ENCODE results near the gene HERPUD2.
"Not testable (repeated sequence)": the region's sequence is repeated elsewhere in the genome, so short reads cannot be mapped to it uniquely, and the experiment has no call there.

Gene HERPUD2

DNA sequence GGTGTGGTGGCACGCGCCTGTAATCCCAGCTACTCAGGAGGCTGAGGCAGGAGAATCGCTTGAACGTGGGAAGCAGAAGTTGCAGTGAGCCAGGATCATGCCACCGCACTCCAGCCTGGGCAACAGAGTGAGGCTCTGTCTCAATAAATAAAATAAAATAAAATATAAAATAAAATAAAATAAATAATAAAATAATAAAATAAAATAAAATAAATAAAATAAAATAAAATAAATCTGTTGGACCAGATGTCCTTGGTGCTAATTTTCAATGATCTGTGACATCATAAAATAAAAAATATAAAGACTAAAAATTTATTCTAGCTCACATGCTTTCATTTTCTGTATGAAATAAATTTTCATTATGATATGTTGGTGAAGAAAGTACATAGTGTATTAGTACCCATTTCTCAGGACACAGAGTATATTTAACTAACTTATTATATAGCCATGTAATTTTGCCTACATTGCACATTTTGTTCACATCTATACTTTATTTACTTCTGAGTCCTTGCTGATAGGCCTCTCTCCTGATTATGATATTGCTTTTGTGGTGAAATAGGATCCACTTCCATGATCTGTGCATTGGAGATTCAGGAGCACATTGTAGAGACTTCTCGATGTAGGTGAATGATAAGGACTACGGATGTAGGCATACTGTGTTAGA is 17.8 kb upstream of the HERPUD2 start:
- DNase-seq (ENCODE audit: low read depth), result no peak

DNA sequence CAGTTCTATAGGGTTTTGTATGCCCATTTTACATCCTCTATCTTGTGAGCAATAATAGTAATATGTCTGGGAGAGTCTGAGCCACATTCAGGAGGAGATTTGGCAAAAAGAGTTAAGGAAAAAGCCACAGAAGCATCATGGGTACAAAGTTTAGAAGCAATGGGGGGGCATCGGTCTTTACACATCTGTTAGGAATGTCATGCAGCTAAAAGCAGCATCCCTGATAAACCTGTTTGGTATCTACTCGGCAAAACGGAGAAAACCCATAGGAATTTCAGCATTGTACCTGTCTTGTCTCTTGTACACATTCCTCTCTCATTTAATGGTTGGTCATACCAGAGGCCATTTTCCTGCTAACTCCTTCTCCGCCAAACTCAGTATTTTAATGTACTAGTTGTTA is 12.5 kb upstream of the HERPUD2 start:
- DNase-seq (ENCODE audit: low read depth), result no peak

DNA sequence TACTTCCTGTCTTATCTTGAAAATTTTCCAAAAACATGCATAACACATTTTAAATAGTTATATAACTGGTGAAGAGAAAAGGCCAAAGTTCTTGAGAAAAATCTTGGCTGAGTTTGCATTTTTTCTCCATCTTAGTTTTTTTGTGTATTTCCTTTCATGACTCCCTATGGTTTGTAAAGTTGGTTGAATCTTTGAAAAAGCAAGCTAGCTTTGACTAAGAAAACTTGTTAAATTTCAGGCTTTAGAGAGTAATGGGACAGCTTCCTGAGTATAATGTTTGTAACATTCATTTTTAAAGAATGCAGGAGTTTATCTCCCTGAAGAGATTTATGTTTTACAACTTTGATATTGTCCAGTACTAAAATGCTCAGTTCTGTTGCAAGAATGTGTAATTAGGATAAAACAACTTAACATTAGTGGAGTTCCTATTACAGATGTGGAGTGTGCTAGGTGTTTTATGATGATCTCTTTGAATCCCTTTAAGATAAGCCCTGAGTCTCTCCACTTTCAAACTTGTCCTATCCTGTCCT is 11.1 kb upstream of the HERPUD2 start:
- no peak for DNase-seq (ENCODE audit: low read depth)

DNA sequence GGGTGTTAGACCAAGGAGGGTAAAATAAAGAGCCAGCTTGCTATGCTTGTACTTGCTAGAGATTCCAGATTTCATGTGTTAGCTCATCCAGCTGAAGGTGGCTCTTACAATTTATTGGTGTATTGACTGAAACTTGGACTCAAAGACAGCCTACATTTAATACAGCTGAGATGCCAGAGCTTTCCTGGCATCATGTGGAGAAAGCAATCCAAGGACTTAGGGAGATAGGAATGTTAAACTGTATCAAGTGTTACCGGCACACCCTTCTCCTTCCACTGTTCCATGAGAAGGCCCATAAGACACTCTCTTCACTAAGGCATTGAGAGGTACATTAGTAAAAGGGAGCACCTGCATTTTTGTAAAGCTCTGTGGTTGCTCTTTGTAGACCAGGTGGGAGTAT is 9.3 kb upstream of the HERPUD2 start:
- DNase-seq (ENCODE audit: low read depth), result no peak

DNA sequence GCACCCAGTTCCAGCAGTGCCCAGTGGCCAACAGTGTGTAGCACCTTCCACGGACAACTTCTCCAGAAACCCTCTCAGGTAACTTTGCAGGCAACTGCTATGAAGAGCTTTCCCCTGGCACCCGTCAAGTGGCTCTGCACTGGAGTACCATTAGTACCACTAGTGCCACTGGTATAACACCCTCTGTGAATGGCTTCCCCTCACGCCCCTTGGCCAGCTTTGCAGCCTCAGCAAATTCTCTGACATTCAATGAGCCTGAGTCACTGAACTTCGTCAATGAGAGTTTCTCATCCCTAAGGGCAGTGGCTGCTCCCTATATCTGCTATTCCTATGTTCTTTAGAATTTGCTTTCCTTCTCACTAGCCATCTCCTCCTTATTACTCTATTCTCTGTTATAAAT is 7.6 kb upstream of the HERPUD2 start:
- DNase-seq (ENCODE audit: low read depth), result no peak

DNA sequence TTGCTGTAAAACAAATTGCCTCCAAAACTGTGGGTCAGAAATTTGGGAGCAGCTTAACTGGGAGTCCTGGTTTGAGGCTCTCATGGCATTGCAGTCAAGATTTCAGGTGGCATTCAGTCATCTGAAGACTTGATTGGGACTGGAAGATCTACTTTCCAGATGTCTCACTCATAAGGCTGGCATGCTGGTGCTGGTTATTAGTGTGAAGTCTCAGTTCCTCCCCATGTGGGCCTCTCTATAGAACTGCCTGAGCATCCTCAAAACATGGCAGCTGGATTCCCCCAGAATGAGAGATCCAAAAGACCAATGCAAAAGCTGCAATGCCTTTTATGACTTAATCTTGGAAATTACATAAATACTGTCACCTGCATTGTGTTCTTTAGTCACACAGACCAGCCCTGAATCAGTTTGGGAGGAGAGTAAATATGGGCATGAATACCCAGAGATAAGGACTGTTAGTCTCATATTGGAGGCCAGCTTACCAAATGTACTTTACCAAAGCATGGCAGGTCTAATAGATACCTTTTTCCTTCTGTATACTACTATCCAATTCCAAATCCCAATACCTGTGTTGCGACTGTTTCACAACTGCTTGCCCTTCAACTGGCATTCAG is 6.5 kb upstream of the HERPUD2 start:
- no peak for DNase-seq (ENCODE audit: low read depth)

DNA sequence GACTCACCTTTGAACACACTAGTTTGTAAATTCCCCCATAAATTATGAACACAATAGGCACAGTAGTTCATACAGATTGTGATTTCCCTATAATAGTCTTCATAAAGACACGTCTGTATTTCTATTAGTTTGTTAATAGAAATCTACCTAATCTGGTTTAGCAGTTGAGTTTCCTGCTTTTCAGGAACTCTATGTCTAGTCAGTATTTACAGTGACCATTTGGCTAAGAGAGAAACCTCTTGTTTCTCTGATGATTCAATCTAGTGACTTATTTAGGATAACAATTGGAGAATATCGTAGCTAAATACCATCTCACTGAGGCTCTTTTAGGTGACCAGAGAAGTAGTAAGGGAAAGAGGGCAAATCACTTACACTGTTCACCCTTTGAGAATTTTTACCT is 5.9 kb upstream of the HERPUD2 start:
- DNase-seq (ENCODE audit: low read depth), result no peak

DNA sequence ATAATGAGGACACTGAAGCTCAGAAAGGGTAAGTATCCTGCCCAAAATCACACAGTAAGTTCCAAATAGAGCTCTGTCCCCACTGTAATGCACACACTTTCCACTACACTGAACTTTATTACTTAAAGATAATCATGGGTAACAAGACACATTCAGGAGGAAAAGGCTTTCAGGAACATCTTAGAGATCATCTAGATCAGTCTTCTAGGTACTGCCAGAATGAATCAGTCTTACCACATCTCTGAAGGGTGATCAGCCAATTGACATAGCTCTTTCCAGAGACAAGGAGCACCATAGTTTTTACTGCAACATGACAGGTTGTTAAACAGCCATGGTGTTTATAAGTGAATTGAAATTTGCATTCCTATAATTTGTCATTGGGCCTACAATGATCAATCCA is 5.4 kb upstream of the HERPUD2 start:
- DNase-seq (ENCODE audit: low read depth), result no peak

DNA sequence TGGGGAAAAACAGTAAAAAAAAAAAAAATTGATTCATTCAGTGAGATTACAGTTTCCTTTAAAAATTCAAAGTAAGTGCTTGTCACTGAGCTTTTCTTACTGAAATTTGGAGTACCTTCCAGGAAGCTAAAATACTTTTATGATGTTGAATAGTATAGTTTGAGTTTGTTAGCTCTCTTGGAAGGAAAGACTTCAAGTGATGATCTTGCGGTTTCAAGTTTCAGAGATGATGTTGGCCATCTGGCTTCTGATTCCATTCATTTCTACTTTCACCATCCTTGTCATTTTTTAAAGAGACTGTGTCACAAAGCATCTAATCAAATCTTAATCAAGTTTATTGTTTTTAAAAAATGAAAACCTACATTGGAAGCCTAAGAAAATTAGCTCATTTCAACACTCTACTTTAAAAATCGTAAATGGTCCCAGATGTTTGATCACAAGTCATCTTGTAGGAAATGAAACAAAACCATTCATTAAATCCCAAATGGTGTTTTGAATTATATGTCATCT is 4.9 kb upstream of the HERPUD2 start:
- no peak for DNase-seq (ENCODE audit: low read depth)

DNA sequence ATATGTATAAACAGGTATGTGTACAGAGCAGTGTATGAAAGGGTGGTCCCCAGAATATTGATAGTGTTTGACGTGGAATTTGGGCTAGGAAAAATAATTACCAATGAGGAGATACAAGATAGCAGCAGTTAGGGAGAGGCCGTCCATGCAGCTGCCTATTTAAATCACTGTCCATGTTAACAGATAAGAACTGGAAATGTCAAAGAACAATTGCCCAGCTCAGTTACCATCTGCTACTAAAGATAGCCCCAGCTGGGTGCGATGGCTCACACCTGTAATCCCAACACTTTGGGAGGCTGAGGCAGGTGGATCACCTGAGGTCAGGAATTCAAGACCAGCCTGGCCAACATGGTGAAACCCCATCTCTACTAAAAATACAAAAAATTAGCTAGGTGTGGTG is 3.4 kb upstream of the HERPUD2 start:
- not testable (repeated sequence) for DNase-seq (ENCODE audit: low read depth)

DNA sequence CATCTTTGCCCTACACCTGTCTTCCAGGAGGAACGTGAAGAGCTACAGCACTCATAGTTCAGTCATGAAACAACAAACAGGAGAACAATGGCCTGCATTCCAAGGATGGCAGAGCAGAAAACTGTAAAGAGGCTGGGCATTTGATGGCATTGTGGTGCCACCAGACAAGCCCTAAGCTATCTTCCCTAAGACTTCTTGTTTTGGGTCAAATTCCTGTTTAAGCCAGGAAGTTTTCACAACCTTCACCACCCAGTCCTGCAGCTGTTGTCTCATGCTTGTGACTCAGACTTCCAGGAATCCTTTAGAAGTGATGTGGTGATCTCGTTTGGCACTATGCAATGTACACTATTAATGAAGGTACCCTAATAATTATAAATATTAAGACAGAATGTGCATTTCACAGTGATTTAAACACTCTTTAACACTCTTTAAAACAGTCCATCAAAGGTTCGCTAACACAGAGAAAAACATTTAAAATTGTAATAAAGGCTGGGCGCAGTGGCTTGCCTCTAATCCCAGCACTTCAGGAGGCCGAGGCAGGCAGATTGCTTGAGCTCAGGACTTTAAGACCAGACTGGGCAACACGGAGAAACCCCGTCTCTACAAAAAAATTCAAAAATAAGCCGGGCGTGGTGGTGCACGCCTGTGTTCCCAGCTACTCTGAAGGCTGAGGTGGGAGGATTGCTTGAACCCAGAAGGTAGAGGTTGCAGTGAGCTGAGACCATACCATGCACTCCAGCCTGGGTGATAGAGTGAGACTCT is 2.7 kb upstream of the HERPUD2 start:
- DNase-seq (ENCODE audit: low read depth), result no peak

DNA sequence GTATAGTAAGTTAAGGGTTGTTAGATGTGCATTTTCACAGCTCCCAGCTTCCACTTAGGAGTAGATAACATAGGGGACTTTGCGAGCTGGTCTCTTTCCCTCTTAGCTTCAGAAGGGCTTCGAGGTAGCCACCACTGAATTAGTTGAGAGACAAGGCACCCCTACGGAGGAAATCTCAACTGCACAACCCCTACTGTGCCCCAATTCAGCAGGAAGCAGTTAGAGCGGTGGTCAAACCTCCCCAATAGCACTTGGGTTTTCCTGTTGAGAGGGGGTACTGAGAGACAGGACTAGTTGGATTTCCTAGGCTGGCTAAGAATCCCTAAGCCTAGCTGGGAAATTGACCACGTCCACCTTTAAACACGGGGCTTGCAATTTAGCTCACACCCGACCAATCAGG is 1.1 kb upstream of the HERPUD2 start:
- DNase-seq (ENCODE audit: low read depth), result no peak

DNA sequence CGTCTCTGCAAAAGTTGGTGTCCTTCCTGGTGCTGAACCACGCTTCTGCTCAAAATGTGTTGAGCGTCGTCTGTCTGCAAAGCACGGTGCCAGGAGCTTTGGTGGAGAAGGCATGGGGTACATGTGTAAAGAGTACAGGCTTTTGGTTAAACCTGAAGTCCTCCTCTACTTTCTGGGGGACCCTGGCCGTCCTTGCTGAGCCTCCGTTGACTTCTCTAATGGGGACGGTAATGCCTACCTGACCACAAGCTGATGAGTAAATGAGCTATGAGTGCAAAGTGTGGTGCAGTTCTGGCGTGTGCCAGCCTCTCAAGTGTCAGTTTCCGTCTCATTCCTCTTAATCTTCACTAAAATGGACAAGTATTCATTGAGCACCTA is 527 bp upstream of the HERPUD2 start:
- no peak for DNase-seq (ENCODE audit: low read depth)

DNA sequence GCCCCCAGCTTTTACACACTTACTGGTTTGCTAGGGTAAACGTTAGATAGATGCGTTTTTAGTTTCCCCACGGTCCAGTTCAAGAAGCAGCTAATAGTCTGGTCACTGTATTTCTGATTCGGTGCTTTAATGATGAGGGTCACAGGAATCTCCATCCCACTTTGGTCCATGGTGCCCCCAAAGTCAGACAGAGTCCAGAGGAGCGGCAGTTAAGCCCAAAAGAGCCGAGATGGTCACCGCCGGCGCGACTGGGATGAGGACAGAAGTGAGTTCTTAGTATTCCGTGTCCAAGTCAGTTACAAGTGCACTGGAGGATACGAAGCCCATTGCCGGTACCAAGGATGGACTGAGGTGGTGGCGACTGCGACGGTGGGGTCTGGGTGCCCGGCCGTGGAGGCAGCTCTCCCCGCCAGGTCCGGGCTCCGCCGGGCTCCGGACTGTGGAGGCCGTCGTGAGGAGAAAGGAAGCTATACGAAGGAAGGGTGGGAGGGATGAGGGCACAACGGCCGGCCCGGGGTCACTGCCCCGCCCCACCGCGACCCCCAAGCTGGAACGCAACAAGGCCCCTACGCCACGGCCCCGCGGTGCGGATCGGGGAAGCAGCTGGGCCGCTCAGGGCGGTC is 663 bp downstream of the HERPUD2 start:
- no peak for DNase-seq (ENCODE audit: low read depth)

DNA sequence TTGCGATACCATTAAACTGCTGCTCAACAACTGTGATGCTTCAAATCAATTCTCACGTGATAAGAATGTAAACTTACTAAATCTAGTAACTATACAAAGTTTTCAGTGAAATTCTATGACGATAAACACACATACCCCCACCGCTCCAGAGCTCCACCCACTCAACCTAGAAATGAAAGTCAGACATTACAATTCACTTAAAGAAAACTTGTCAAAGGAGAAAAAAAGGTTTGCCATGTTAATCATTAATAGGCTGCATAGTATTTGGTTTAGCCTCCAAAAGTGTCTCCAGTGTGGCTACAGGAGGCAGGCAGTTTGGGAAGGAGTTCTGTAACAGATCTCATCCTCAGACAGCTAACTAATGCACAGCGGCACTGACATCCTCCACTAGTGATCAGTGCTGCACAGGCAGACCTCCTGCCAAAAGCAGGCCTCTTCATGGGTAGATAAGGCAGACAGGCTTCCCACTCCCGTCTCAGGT is 3.1 kb downstream of the HERPUD2 start:
- DNase-seq (ENCODE audit: low read depth), result no peak

DNA sequence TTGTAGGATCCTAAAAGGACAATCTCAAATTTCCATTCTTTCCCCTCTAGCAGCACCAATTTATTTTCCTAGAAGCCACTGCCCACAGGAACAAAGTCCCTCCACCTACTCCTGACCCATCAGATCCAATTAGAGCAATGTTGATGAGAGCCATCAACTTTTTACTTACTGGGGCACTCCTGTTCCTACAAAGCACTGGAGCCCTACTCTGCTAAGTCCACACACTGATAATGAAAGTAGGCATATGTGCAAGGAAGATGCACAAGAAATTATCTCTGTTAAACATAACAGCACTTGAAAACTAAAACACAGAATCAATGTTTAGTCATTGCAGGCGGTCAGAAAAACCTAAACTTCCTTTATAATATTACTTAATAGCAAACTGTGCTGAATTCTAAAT is 3.6 kb downstream of the HERPUD2 start:
- no peak for DNase-seq (ENCODE audit: low read depth)

DNA sequence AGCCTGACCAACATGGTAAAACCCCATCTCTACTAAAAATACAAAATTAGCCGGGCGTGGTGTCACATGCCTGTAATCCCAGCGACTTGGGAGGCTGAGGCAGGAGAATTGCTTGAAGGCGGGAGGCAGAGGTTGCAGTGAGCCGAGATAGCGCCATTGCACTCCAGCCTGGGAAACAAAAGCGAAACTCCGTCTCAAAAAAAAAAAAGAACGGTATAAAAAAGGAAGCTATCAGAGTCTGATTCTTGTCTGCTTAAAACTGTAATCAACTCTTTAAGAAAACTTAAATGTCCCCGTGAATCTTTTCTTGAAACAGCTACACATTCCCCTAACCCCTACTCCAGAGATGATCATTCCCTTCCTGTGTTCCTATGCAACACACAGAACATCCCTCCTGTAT is 4.3 kb downstream of the HERPUD2 start:
- not testable (repeated sequence) for DNase-seq (ENCODE audit: low read depth)

DNA sequence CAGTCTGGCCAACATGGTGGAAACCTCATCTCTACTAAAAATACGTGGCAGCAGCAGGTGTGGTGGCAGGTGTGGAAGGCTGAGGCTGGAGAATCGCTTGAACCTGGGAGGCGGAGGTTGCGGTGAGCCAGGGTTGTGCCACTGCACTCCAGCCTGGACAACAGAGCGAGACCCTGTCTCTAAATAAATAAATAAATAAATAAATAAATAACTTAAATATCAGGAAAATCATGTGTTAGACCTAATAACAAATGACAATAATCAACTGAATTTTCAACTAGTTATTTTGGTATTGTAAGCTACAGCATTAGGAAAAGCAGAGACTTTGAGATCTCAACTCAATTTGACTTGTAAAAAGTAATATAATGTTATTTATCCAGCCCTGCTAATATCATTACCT is 9.2 kb downstream of the HERPUD2 start:
- no peak for DNase-seq (ENCODE audit: low read depth)

DNA sequence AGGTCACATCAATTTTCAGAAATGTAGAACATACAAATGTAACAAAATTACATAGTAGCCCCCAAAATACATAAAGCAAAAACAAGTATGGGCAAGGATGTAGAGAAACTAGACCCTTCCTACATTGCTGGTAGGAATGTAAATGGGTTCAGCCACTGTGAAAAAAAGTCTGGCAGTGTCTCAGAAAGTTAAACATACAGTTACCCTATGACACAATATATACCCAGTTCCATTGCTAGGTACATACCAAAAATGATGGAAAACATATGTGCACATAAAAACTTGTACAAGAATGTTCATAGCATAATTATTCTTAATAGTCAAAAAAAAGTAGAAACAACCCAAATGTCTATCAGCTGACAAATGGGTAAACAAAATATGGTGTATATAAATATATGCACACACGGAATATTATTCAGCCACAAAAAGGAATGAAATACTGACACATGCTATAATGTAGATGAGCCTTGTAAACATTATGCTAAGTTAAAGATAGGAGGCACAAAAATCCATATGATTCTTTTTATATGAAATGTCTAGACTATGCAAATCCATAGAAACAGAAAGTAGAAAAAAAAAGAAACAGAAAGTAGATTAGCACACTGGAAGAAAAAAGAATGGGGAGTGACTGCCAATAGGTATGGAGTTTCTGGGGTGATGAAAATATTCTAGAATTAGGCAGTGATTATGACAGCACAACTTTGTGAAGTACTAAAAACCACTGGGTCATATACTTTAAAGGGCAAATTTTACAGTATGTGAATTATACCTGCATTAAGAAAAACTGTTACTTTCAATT is 13.5 kb downstream of the HERPUD2 start:
- DNase-seq (ENCODE audit: low read depth), result no peak

DNA sequence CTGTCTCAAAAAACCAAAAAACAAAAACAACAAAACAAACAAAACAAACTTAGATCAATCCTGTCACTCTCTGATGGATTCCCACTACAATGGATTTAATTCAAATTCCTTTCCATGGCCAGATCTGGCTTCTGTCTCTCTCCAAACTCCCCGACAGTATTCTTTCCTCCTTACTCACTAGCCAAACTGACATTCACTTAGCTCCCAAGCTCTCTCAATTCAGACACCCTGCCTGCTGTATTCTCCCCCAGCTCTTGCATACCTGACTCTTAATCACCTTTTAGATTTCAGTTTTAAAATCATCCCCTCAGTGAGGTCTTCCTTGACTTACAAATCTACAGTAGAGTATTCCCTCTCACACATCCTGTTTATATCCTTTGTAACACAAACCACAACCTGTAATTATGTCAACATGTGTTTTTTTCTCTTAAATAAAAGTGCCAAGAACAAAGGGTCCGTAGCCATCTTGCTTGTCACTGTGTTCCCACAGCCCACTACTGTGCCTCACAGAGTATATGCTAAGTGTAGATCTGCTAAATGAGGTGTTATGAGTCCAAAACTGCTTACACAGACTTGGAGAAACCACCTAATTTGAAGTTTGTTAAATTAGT is 14.4 kb downstream of the HERPUD2 start:
- DNase-seq (ENCODE audit: low read depth), result no peak

Data from stimulated activated CD8-positive, alpha-beta memory T cell treated with anti-CD3 and anti-CD28 coated beads, Interleukin-15, amount 100 ng/mL, for 24 hours (primary cell).